GM18870 (cell line): ENCODE results near the gene RBMS1.

Experiments
- ATAC-seq: cut with Tn5 transposase; IDR thresholded peaks from one replicate; pipeline ENCODE4 v1.9.1; 2021; ENCODE audit warnings: moderate library complexity; ENCODE audit not compliant: unreplicated experiment

Gene RBMS1

GRCh38 chr2:160261732-160262131 lies 231.9 kb downstream of the RBMS1 start:
- ATAC-seq: no peak

DNA sequence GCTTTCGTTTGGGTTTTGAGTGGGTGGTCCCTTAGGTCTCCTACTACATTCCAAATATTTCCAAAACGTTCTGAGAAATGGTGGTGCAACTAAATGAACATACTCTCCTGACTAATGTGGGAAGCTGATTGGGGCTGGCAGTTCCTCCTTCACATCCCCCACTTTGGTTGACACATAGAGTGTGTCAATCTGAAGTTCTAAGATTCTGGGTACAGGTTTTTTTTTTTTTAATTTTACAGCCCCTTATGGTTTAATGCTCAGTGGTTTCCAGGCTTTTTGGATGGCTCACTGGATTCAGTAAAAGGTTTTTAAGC lies 235.2 kb downstream of the RBMS1 start:
- no peak for ATAC-seq

GRCh38 chr2:160257743-160258491 lies 235.7 kb downstream of the RBMS1 start:
- no peak for ATAC-seq

GRCh38 chr2:160257041-160257742 lies 236.4 kb downstream of the RBMS1 start:
- ATAC-seq: no peak

- no peak for ATAC-seq
These were observed 237.1 kb downstream of the RBMS1 start for GRCh38 chr2:160256507-160256906.

DNA sequence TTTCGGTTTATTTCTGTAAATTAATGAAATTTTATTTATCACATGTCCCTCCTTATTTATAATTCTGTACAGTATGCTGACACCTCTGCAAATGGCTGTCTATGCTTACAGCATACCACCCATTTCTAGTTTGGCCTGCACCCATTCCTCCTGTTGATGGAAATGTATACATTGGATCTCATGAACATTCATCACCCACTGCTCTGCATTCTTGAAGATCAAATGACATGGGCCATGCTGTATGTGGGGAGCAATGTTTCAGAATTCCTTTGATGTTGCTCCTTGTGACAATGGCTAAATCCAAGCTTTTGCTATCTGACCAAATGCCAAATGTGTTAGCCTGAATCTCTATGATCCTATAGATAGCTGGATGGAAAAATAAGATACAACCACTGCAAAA lies 238.2 kb downstream of the RBMS1 start:
- ATAC-seq: no peak

- no peak for ATAC-seq
These were observed 239.3 kb downstream of the RBMS1 start for GRCh38 chr2:160254189-160254762.

GRCh38 chr2:160253440-160254188 lies 240.0 kb downstream of the RBMS1 start:
- ATAC-seq: no peak

DNA sequence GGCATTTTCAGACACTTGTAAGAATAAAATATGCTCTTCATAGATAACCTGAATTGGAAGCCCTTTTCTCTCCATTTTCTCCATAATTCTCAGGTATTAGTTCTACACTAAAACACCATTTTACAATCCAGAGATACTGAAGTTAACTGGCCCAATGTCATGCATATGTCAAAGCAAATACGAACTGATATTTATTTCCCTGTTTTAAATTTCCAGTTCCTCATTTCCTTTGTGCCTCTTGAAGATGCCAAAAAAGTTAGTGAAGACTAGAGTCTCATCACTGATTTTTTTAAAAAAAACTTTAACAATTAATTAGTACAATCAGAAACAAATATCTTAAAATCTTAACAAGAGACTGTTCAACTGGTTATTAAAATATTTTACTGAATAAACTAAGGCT lies 240.7 kb downstream of the RBMS1 start:
- no peak for ATAC-seq

DNA sequence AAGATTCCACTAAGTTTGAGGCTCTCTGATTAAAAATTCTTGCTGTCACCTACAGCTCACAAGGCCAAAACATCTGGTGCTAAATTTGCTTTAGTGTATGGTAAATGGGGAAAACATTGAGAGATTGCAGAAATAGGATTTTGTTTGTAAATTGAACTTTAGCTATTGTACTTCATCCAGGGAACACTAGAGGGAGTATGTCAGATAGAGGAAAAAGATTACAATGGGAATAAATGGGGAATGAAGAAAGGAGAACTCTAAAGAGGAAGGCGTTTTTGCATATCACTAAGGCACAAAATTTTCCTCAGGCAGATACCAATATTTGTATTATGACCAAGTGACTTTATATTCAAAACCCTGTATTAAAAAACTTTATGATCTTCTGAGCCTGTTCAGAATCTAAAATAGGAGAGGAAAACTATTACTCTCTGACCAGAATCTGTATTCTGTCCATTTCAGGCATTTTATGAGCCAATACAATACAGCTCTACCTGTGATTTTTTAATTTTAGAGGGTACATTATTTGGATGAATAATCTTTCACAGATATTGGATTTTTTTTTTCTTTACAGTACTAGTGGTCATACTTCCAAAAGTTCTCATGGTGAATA lies 241.2 kb downstream of the RBMS1 start:
- no peak for ATAC-seq

DNA sequence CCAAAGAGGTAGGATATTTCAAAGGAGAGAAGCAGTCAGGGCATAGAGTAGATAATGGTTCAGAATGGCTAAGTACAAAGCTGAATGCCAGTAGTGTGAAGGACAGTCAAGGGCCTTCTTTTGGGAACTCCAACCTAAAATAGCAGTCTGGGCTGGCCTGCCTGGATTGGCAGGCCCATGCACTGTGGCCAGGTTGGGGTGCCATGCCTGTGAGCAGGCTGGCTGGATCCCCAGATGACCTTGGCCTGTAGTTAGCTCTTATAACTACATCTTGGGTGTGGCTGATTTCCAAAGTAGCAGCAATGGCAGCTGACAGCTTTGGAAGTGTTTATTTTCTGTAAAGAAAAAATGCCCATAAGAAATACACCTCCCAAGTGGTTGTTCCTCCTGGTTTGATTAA lies 242.0 kb downstream of the RBMS1 start:
- ATAC-seq: no peak

GRCh38 chr2:160249876-160250275 lies 243.7 kb downstream of the RBMS1 start:
- no peak for ATAC-seq

- no peak for ATAC-seq
These were observed 246.1 kb downstream of the RBMS1 start for GRCh38 chr2:160247296-160248035.

DNA sequence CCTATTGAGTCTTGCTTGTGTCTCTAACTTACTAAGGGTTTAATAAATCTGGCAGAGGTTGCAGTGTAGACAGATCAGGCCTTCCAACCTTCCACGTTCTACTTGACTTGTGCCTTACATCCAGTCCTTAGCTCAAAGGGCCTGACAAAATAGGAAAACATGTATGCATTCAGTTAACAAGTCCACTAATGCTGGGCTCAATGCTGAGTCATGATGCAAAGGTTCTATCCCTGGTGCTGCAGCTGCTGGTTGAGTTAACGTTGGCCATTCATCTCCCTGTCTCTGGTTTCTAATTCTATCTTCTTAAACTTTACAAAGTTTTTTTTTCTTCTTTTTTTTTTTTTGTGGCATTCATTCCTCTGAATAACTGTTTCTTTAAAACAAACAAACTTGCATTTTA lies 247.3 kb downstream of the RBMS1 start:
- no peak for ATAC-seq

DNA sequence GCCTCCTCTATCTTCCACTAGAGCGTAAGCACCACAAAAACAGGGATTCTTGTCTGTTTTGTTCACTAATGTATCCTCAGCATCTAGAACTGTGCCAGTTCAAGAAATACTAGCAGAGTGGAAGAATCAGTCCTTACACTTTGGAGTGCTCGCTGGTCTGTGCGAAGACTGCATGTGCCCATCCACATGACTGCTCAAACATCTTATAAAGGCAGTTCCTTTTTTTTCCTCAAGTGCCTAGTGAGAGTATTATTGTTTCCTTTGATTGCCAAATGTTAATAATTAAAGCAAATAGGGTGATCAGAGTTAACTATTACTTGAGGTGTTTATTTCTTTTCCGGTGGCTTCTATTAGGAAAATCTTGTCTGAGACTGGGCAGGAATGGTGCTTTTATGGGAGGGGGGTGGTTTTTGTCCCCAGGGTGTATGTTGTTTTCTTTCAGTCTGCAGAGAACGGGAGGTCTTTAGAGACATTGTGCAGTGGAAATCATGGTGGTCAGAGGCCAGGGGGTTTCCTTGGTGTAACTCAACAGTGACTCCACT lies 247.9 kb downstream of the RBMS1 start:
- ATAC-seq: no peak

DNA sequence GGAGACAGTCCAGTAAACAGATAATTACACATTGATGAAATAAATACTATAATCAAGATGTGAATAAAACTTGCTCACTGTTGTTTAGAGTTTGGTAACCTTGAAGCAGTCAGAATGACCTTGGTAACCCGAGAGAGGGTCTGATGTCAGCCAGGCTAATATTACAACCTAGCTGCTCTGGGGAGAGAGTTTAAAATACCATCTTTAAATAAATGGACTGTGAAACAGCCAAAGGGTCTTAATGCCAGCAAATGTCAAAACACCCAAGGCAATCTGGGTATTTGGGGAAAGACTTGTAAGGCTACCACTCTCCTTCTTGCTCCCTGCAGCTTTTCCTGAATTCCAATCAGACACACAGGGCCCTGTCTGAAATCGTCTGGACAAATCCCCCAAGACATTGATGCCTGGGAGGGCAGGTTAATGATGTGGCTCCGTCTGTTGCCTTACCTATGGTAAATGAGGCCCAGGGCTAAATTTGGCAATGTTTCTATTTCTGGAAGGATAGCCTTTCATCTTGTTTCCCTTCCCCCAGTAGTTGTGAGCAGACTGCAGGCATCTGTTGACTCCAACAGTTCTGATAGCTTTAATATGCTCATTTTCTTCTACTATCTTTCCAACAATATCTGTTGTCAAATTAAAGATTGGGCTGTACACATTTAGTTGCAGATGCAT lies 250.6 kb downstream of the RBMS1 start:
- ATAC-seq: no peak

- ATAC-seq: no peak
These were observed 252.1 kb downstream of the RBMS1 start for GRCh38 chr2:160241251-160242137.

DNA sequence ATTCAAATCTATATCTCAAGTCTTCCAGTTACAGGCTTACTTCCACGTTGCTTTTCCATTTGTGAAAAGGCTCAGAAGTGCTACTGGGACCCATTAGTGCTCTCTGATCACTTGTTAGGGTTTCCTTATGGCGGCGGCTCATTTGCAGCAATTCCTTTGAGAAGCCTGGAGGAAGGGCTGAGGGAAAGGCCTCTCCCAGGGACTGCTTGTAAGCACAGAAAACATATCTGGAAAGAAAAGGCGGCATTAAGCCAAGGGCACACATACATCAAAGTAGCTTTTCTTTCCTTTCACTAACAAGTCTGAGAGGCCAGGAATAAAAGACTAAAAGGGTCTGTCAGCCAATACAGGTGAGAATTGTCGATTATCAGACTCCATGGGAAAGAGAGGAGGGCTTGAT lies 254.2 kb downstream of the RBMS1 start:
- ATAC-seq: no peak

DNA sequence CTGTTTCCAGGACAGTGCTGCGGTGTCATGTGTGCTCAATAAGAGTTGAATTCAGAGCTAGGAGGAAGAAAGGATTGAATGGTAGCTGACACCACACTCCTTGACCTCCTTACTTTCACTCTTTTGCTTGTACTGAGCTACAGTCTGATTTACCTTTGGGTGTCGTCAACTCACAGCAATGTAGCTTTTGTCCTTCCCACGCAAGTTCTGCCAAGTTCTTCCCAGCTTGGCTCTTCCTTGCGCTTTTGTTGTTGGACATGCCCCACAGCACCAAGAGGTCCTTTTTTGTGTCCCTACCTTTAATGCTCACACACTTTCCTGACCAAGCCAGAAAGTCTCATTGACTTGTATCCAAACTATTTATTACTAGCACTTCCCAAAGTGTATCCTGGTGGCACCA lies 255.2 kb downstream of the RBMS1 start:
- no peak for ATAC-seq
